ENCODE measurements around the gene SPDYE8.
"Not testable (repeated sequence)": the region's sequence is repeated elsewhere in the genome, so short reads cannot be mapped to it uniquely, and the experiment has no call there.

The SPDYE8 gene

GRCh38 chr7:73029666-73030065, at the start of gene SPDYE8:
Gene SPDYE8, minus strand, starts transcription at chr7:73029766. Its CDS starts 1,800 bp downstream, at chr7:73027966.
- H3K9me3 Mint-ChIP-seq; H3K27me3 Mint-ChIP-seq (ENCODE audit: low read depth); H3K36me3 Mint-ChIP-seq (ENCODE audit: low read depth); H3K4me1 Mint-ChIP-seq (ENCODE audit: low read depth); H3K27ac Mint-ChIP-seq; DNase-seq (ENCODE audit: low spot score); H3K4me3 Mint-ChIP-seq: not testable (repeated sequence)

GRCh38 chr7:73057811-73058210, 28.2 kb upstream of the SPDYE8 start, which contains the start of gene SPDYE11:
Gene SPDYE11, minus strand, starts transcription at chr7:73057911. Its CDS starts 1,800 bp downstream, at chr7:73056111.
- H3K36me3 Mint-ChIP-seq (ENCODE audit: low read depth); H3K9me3 Mint-ChIP-seq; H3K27me3 Mint-ChIP-seq (ENCODE audit: low read depth); H3K4me3 Mint-ChIP-seq; DNase-seq (ENCODE audit: low spot score); H3K27ac Mint-ChIP-seq; H3K4me1 Mint-ChIP-seq (ENCODE audit: low read depth): not testable (repeated sequence)

- H3K4me3 Mint-ChIP-seq; DNase-seq (ENCODE audit: low spot score); H3K9me3 Mint-ChIP-seq; H3K27ac Mint-ChIP-seq; H3K27me3 Mint-ChIP-seq (ENCODE audit: low read depth); H3K4me1 Mint-ChIP-seq (ENCODE audit: low read depth); H3K36me3 Mint-ChIP-seq (ENCODE audit: low read depth): not testable (repeated sequence)
Observed at GRCh38 chr7:73006491-73006890, 23.1 kb downstream of the SPDYE8 start.

- not testable (repeated sequence) for H3K27me3 Mint-ChIP-seq (ENCODE audit: low read depth); H3K36me3 Mint-ChIP-seq (ENCODE audit: low read depth); H3K4me1 Mint-ChIP-seq (ENCODE audit: low read depth); H3K9me3 Mint-ChIP-seq
- peak overlapping the region; percentile 99 for H3K27ac Mint-ChIP-seq
- DNase-seq (ENCODE audit: low spot score): peak; percentile 93
- H3K4me3 Mint-ChIP-seq: peak overlapping the region; percentile 95
Observed at GRCh38 chr7:73005693-73006447, 23.7 kb downstream of the SPDYE8 start.

- not testable (repeated sequence) for H3K4me1 Mint-ChIP-seq (ENCODE audit: low read depth); H3K36me3 Mint-ChIP-seq (ENCODE audit: low read depth); H3K27me3 Mint-ChIP-seq (ENCODE audit: low read depth); H3K9me3 Mint-ChIP-seq
- peak overlapping the region; percentile 95 for H3K4me3 Mint-ChIP-seq
- H3K27ac Mint-ChIP-seq: peak overlapping the region; percentile 99
- DNase-seq (ENCODE audit: low spot score): peak; percentile 80
Observed at GRCh38 chr7:73005356-73005692, 24.2 kb downstream of the SPDYE8 start.

- not testable (repeated sequence) for DNase-seq (ENCODE audit: low spot score); H3K27me3 Mint-ChIP-seq (ENCODE audit: low read depth); H3K36me3 Mint-ChIP-seq (ENCODE audit: low read depth); H3K4me3 Mint-ChIP-seq; H3K4me1 Mint-ChIP-seq (ENCODE audit: low read depth); H3K27ac Mint-ChIP-seq; H3K9me3 Mint-ChIP-seq
Observed at GRCh38 chr7:72997887-72998468, 31.6 kb downstream of the SPDYE8 start.

GRCh38 chr7:72997447-72997846, 32.1 kb downstream of the SPDYE8 start:
- H3K27ac Mint-ChIP-seq; H3K27me3 Mint-ChIP-seq (ENCODE audit: low read depth); H3K36me3 Mint-ChIP-seq (ENCODE audit: low read depth); DNase-seq (ENCODE audit: low spot score); H3K4me3 Mint-ChIP-seq; H3K4me1 Mint-ChIP-seq (ENCODE audit: low read depth); H3K9me3 Mint-ChIP-seq: not testable (repeated sequence)

GRCh38 chr7:72995484-72995883, 34.1 kb downstream of the SPDYE8 start:
- H3K4me1 Mint-ChIP-seq (ENCODE audit: low read depth); H3K27ac Mint-ChIP-seq; H3K36me3 Mint-ChIP-seq (ENCODE audit: low read depth); H3K4me3 Mint-ChIP-seq; H3K9me3 Mint-ChIP-seq; DNase-seq (ENCODE audit: low spot score); H3K27me3 Mint-ChIP-seq (ENCODE audit: low read depth): not testable (repeated sequence)

GRCh38 chr7:72990146-72990913, 39.2 kb downstream of the SPDYE8 start:
- DNase-seq (ENCODE audit: low spot score); H3K27me3 Mint-ChIP-seq (ENCODE audit: low read depth); H3K36me3 Mint-ChIP-seq (ENCODE audit: low read depth); H3K27ac Mint-ChIP-seq; H3K4me3 Mint-ChIP-seq; H3K4me1 Mint-ChIP-seq (ENCODE audit: low read depth); H3K9me3 Mint-ChIP-seq: not testable (repeated sequence)

- not testable (repeated sequence) for H3K27me3 Mint-ChIP-seq (ENCODE audit: low read depth); DNase-seq (ENCODE audit: low spot score); H3K36me3 Mint-ChIP-seq (ENCODE audit: low read depth); H3K4me3 Mint-ChIP-seq; H3K4me1 Mint-ChIP-seq (ENCODE audit: low read depth); H3K9me3 Mint-ChIP-seq; H3K27ac Mint-ChIP-seq
Observed at GRCh38 chr7:72982084-72982483, 47.5 kb downstream of the SPDYE8 start.

- H3K27me3 Mint-ChIP-seq (ENCODE audit: low read depth); H3K27ac Mint-ChIP-seq; H3K4me3 Mint-ChIP-seq; H3K4me1 Mint-ChIP-seq (ENCODE audit: low read depth); H3K9me3 Mint-ChIP-seq; DNase-seq (ENCODE audit: low spot score); H3K36me3 Mint-ChIP-seq (ENCODE audit: low read depth): not testable (repeated sequence)
Observed at GRCh38 chr7:72980382-72980781, 49.2 kb downstream of the SPDYE8 start.

- DNase-seq (ENCODE audit: low spot score); H3K4me3 Mint-ChIP-seq; H3K27ac Mint-ChIP-seq; H3K4me1 Mint-ChIP-seq (ENCODE audit: low read depth); H3K36me3 Mint-ChIP-seq (ENCODE audit: low read depth); H3K9me3 Mint-ChIP-seq; H3K27me3 Mint-ChIP-seq (ENCODE audit: low read depth): not testable (repeated sequence)
Observed at GRCh38 chr7:72976434-72976833, 53.1 kb downstream of the SPDYE8 start.

GRCh38 chr7:72975656-72976286, 53.8 kb downstream of the SPDYE8 start:
- H3K9me3 Mint-ChIP-seq; H3K36me3 Mint-ChIP-seq (ENCODE audit: low read depth); H3K27me3 Mint-ChIP-seq (ENCODE audit: low read depth); DNase-seq (ENCODE audit: low spot score); H3K27ac Mint-ChIP-seq; H3K4me3 Mint-ChIP-seq; H3K4me1 Mint-ChIP-seq (ENCODE audit: low read depth): not testable (repeated sequence)

- H3K36me3 Mint-ChIP-seq (ENCODE audit: low read depth); H3K9me3 Mint-ChIP-seq; H3K4me3 Mint-ChIP-seq; H3K4me1 Mint-ChIP-seq (ENCODE audit: low read depth); H3K27ac Mint-ChIP-seq; H3K27me3 Mint-ChIP-seq (ENCODE audit: low read depth); DNase-seq (ENCODE audit: low spot score): not testable (repeated sequence)
Observed at GRCh38 chr7:72974781-72975180, 54.8 kb downstream of the SPDYE8 start.
